CD8-positive, alpha-beta memory T cell (primary cell): Measurements from ENCODE around the gene OR12D1. TPM values are rescaled to one million over a fixed set of nuclear protein-coding genes. Genes with fewer than 3 reads are reported as not detected.

Experiments used
- CTCF ChIA-PET: fragments of 350-600 bp; sonication (Branson Sonifier 250); formaldehyde crosslinking; loops from one replicate; lab custom pipeline; 2021; ENCODE audit warnings: antibody characterized with exemption; lab: Charles Lee
- POLR2A ChIA-PET: fragments of 350-600 bp; sonication (Branson Sonifier 250); formaldehyde crosslinking; loops from one replicate; lab custom pipeline; 2021; ENCODE audit warnings: antibody characterized with exemption; lab: Charles Lee
- DNase-seq, 5 donors: peaks; one replicate each; pipeline versions ENCODE4 v3.0.0 to v3.0.0-alpha.2; 2020 to 2022; ENCODE audit warnings: mixed read lengths in 1 of 5
- H3K27ac ChIP-seq: one replicate; pipeline ENCODE4 v1.7.0; 2013; ENCODE audit warnings: low read depth, mild to moderate bottlenecking, low read length, moderate library complexity
- H3K27me3 ChIP-seq: 2 replicates; pipeline ENCODE4 v1.7.0; 2013; ENCODE audit warnings: low read length, mild to moderate bottlenecking; ENCODE audit not compliant: insufficient read depth, poor library complexity, severe bottlenecking
- H3K36me3 ChIP-seq: 2 replicates; pipeline ENCODE4 v1.7.0; 2013; ENCODE audit warnings: mild to moderate bottlenecking, low read length, moderate library complexity; ENCODE audit not compliant: insufficient read depth
- H3K4me1 ChIP-seq: 2 replicates; pipeline ENCODE4 v1.7.0; 2013; ENCODE audit warnings: mild to moderate bottlenecking, low read length, moderate library complexity; ENCODE audit not compliant: insufficient read depth
- H3K4me3 ChIP-seq: 2 replicates; pipeline ENCODE4 v1.7.0; 2013; ENCODE audit warnings: mild to moderate bottlenecking, low read length
- H3K9me3 ChIP-seq: 2 replicates; pipeline ENCODE4 v1.7.0; 2013; ENCODE audit warnings: mild to moderate bottlenecking, low read length
- H3K27ac Mint-ChIP-seq, 8 donors: one replicate each; pipeline ENCODE4 v1.8.0; 2020 to 2021; ENCODE audit warnings: mixed read lengths in 8 of 8, mild to moderate bottlenecking in 6 of 8, inconsistent platforms in 3 of 8, moderate library complexity in 3 of 8
- H3K27me3 Mint-ChIP-seq, 2 donors: one replicate each; pipeline ENCODE4 v1.8.0; 2020 to 2021; ENCODE audit warnings: mixed read lengths in 2 of 2, mild to moderate bottlenecking in 1 of 2, moderate library complexity in 1 of 2
- H3K36me3 Mint-ChIP-seq, 3 donors: one replicate each; pipeline ENCODE4 v1.8.0; 2020 to 2021; ENCODE audit warnings: mixed read lengths in 3 of 3, inconsistent platforms in 1 of 3, mild to moderate bottlenecking in 1 of 3
- H3K4me1 Mint-ChIP-seq, 3 donors: one replicate each; pipeline ENCODE4 v1.8.0; 2020 to 2021; ENCODE audit warnings: mixed read lengths in 3 of 3, inconsistent platforms in 1 of 3, mild to moderate bottlenecking in 1 of 3
- H3K4me3 Mint-ChIP-seq, 7 donors: one replicate each; pipeline ENCODE4 v1.8.0; 2020 to 2021; ENCODE audit warnings: mixed read lengths in 7 of 7, mild to moderate bottlenecking in 6 of 7, moderate library complexity in 4 of 7, inconsistent platforms in 2 of 7
- H3K9me3 Mint-ChIP-seq, 5 donors: one replicate each; pipeline ENCODE4 v1.8.0; 2020 to 2022; ENCODE audit warnings: mixed read lengths in 5 of 5, mild to moderate bottlenecking in 3 of 5, moderate library complexity in 2 of 5, inconsistent platforms in 1 of 5
- polyA plus RNA-seq: library from polyadenylated mRNA; unstranded; fragments of 300-500 nt; fragmentation: Illumina TruSeq; gene quantifications from one replicate; pipeline ENCODE4 v1.2.3, GENCODE V29; 2021
- total RNA-seq, 2 experiments: library from RNA; stranded (reverse); gene quantifications; one replicate each; pipeline ENCODE4 v1.2.3, GENCODE V29; 2021

Gene OR12D1
- total RNA-seq: not detected
- not detected for polyA plus RNA-seq

DNA sequence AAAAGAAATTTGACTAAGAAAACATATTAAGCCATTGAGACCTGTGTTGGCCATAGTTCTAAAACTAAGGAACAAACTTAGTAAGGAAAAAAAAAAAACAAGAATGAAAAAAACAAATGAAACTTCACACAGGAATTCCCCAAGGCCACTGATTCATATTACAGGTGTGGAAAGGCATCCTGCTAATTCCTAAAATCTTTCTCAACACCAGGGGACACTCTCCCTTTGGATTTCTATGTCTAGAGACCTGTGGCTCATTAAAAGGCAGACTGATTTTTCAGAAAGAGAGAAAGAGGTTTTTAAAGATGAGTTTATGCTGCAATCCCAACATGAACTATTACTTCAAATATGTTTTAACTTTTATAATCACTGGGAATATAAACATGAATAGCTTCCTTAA, at the start of gene OR12D1:
Gene OR12D1 (plus strand): TSS at position 341 of the 400 bp plus-strand sequence.
- DNase-seq: no peak
- no peaks in the 10 kb centered on the region for H3K36me3 Mint-ChIP-seq
- H3K27me3 Mint-ChIP-seq: peaks cover 11 to 75% of the 10 kb centered on the region in 2 donors
- H3K4me3 Mint-ChIP-seq: no peak within 1 kb of the TSS
- no peaks in the 10 kb centered on the region for H3K9me3 ChIP-seq
- no peaks in the 10 kb centered on the region for H3K4me1 Mint-ChIP-seq
- no peaks in the 10 kb centered on the region for H3K36me3 ChIP-seq
- H3K27ac ChIP-seq: no peak within 1 kb of the TSS
- no peaks in the 10 kb centered on the region for H3K4me1 ChIP-seq
- ChIA-PET CTCF (no interaction called here), POLR2A (no interaction called here)
- H3K27ac Mint-ChIP-seq: no peak within 1 kb of the TSS
- peaks cover 0 to 20% (median 8%) of the 10 kb centered on the region in 5 donors for H3K9me3 Mint-ChIP-seq
- no peaks in the 10 kb centered on the region for H3K27me3 ChIP-seq
- H3K4me3 ChIP-seq: no peak within 1 kb of the TSS

DNA sequence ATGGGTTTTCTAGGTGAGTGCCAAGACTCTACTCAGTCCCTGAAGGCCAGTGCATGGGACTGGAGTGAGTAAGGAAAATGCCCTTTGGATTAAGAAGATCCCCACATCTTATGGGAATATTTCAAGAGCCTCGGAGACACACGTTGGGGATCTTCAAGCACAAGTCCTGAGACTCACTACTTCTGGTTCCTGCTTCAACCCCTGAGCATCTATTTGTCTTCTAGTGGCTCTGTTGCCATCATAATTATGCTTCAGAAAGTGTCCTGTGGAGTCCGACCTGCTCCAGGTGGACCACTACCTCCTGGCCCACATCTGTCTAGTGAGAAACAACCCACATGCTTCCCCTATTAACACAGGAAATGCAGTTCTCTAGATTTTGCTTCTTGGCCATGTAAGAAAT, 46.0 kb upstream of the OR12D1 start, which contains the start of gene OR5V1:
Gene OR5V1 (minus strand): TSS at position 101 of the 400 bp plus-strand sequence. CDS start 12,670 bp downstream, outside the sequence.
- no peak within 1 kb of the TSS for H3K27ac ChIP-seq
- DNase-seq: no peak
- no peaks in the 10 kb centered on the region for H3K4me1 Mint-ChIP-seq
- no peak within 1 kb of the TSS for H3K4me3 Mint-ChIP-seq
- POLR2A ChIA-PET: no interaction called here
- H3K27me3 ChIP-seq: no peaks in the 10 kb centered on the region
- no peaks in the 10 kb centered on the region for H3K36me3 Mint-ChIP-seq
- H3K36me3 ChIP-seq: no peaks in the 10 kb centered on the region
- H3K9me3 Mint-ChIP-seq: peaks cover 0 to 2% (median 0%) of the 10 kb centered on the region in 5 donors
- H3K27ac Mint-ChIP-seq: no peak within 1 kb of the TSS
- H3K4me3 ChIP-seq: no peak within 1 kb of the TSS
- H3K9me3 ChIP-seq: no peaks in the 10 kb centered on the region
- no peaks in the 10 kb centered on the region for H3K4me1 ChIP-seq
- H3K27me3 Mint-ChIP-seq: peaks cover 14 to 43% of the 10 kb centered on the region in 2 donors
- CTCF ChIA-PET: no interaction called here

DNA sequence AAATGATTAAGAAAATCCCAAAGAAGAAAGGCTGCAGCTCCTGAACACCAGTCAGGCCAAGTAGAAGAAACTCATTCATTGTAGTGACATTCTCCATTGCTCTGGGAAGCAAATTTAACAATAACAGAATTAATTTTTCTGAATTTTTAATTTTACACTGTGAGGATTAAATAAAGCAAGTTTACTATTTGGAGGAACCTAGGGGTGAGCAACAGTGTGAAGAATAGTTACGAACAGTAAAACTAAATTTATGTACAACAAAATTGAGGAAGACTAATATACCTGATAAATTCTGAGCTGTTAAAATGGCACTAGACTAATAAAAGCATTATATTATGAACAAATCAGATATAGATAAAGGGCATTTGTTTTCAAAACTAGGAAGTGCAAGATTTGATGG, 39.5 kb upstream of the OR12D1 start, which contains the start of gene OR12D3:
Gene OR12D3 (minus strand): TSS at position 101 of the 400 bp plus-strand sequence. CDS start 4 bp downstream, at position 97.
- Mint-ChIP-seq H3K4me3 (no peak within 1 kb of the TSS), H3K4me1 (no peaks in the 10 kb centered on the region), H3K27me3 (peaks cover 21 to 54% of the 10 kb centered on the region in 2 donors), H3K36me3 (no peaks in the 10 kb centered on the region), H3K9me3 (no peaks in the 10 kb centered on the region), H3K27ac (no peak within 1 kb of the TSS)
- Histone ChIP-seq H3K27ac (no peak within 1 kb of the TSS), H3K36me3 (no peaks in the 10 kb centered on the region), H3K4me1 (no peaks in the 10 kb centered on the region), H3K27me3 (peaks cover 3% of the 10 kb centered on the region), H3K4me3 (no peak within 1 kb of the TSS), H3K9me3 (no peaks in the 10 kb centered on the region)
- ChIA-PET CTCF (no interaction called here), POLR2A (no interaction called here)
- no peak for DNase-seq

DNA sequence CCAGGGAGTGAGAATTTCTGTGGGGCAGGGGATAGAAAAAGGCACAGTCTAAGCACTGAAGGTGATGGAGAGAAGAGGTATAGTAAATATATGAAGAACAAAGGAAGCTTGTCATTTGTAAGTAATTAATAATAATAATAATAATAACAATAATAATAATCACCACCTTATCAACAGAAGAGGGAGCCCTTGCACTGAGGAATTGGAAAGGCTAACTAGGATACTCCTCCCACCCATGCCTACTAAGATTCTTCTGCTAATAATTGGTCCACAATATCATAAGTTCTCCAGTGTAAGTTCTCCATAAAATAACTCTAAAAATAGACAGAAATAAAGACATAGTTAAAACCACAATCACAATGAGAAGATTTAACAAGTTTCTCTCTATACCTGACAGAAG, 38.7 kb upstream of the OR12D1 start:
- Mint-ChIP-seq H3K4me3 (no peak overlapping the region), H3K9me3 (no peaks in the 10 kb centered on the region), H3K4me1 (no peaks in the 10 kb centered on the region), H3K27me3 (peaks cover 20 to 47% of the 10 kb centered on the region in 2 donors), H3K36me3 (no peaks in the 10 kb centered on the region), H3K27ac (no peak overlapping the region)
- Histone ChIP-seq H3K36me3 (no peaks in the 10 kb centered on the region), H3K9me3 (no peaks in the 10 kb centered on the region), H3K4me1 (no peaks in the 10 kb centered on the region), H3K27me3 (peaks cover 3% of the 10 kb centered on the region), H3K4me3 (no peak overlapping the region), H3K27ac (no peak overlapping the region)
- CTCF ChIA-PET: no interaction called here
- no peak for DNase-seq
- POLR2A ChIA-PET: no interaction called here

DNA sequence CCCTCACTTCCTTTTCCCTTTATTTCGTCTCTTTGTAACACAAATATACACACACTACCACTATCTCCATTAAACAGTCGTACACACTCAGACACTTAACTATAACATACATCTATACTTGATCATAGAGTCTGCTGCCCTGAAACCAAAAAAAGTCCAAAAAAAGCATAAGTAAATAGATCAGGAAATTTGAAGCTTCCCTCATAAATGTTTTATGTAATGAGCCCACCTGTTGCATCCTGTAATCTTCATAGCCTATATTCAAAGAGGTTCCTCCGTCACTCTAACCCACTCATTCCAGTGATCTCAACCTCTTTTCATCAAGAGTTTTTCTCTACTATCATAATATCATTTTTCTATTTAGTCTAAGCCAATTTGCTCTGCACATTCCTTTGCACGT, 26.2 kb upstream of the OR12D1 start:
- no peaks in the 10 kb centered on the region for H3K36me3 ChIP-seq
- H3K27ac Mint-ChIP-seq: no peak overlapping the region
- no peaks in the 10 kb centered on the region for H3K4me1 ChIP-seq
- H3K27ac ChIP-seq: no peak overlapping the region
- H3K4me3 Mint-ChIP-seq: no peak overlapping the region
- ChIA-PET POLR2A (no interaction called here), CTCF (no interaction called here)
- H3K9me3 ChIP-seq: no peaks in the 10 kb centered on the region
- H3K9me3 Mint-ChIP-seq: peaks cover 0 to 2% (median 0%) of the 10 kb centered on the region in 5 donors
- H3K36me3 Mint-ChIP-seq: peaks cover 0 to 1% (median 0%) of the 10 kb centered on the region in 3 donors
- H3K27me3 Mint-ChIP-seq: peaks cover 16 to 42% of the 10 kb centered on the region in 2 donors
- H3K27me3 ChIP-seq: peaks cover 3% of the 10 kb centered on the region
- no peak overlapping the region for H3K4me3 ChIP-seq
- H3K4me1 Mint-ChIP-seq: no peaks in the 10 kb centered on the region
- no peak for DNase-seq

DNA sequence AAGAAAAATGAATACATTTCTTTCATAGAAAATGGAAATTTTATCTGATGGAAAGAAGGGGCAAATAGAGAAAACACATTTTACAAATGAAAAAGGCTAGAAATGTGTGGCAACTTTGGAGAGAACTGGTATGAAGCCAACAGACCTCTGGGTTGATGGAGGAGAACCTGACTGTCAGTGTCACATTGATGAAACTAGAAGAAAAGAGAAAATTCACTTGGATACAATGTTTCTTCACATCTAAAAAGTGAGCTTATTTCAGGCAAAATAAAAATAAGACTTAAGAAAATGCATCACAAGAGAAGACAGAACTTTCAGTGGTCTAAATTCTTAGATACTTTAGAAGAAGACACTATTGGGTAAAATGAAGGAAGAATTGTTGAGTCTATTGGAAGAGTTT, 19.4 kb upstream of the OR12D1 start, which contains the start of gene OR12D2:
Gene OR12D2 (plus strand): TSS at position 301 of the 400 bp plus-strand sequence. CDS start 1,069 bp downstream, outside the sequence.
- no peak within 1 kb of the TSS for H3K4me3 ChIP-seq
- H3K27me3 ChIP-seq: no peaks in the 10 kb centered on the region
- Mint-ChIP-seq H3K9me3 (peaks cover 0 to 3% (median 0%) of the 10 kb centered on the region in 5 donors), H3K27ac (no peak within 1 kb of the TSS), H3K36me3 (peaks cover 0 to 1% (median 0%) of the 10 kb centered on the region in 3 donors), H3K4me3 (no peak within 1 kb of the TSS), H3K4me1 (no peaks in the 10 kb centered on the region), H3K27me3 (peaks cover 13 to 54% of the 10 kb centered on the region in 2 donors)
- no peaks in the 10 kb centered on the region for H3K9me3 ChIP-seq
- POLR2A ChIA-PET: no interaction called here
- H3K4me1 ChIP-seq: no peaks in the 10 kb centered on the region
- H3K27ac ChIP-seq: no peak within 1 kb of the TSS
- H3K36me3 ChIP-seq: no peaks in the 10 kb centered on the region
- DNase-seq: no peak
- CTCF ChIA-PET: no interaction called here

DNA sequence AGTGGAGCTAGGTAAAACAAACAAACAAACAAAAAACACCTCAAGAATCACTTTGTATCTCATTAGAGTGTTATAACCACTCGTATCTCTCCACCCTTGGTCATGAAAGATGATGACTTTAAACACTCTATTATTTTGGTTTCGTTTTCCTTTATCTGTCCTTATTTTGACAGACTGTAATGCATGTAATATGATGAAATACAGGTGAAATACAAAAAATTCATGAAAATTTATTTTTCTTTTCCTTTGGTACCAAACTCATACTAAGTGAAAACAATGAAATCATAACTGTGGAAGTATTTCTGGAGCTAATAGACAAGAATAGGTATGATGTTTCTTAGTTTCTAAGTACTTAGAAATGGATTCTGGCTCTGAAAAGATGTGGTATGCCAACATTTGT, 15.2 kb upstream of the OR12D1 start:
- no peak overlapping the region for H3K4me3 Mint-ChIP-seq
- Histone ChIP-seq H3K4me3 (no peak overlapping the region), H3K36me3 (no peaks in the 10 kb centered on the region), H3K4me1 (no peaks in the 10 kb centered on the region), H3K9me3 (no peaks in the 10 kb centered on the region), H3K27me3 (no peaks in the 10 kb centered on the region), H3K27ac (no peak overlapping the region)
- H3K9me3 Mint-ChIP-seq: peaks cover 0 to 3% (median 0%) of the 10 kb centered on the region in 5 donors
- CTCF ChIA-PET: no interaction called here
- DNase-seq: no peak
- H3K4me1 Mint-ChIP-seq: no peaks in the 10 kb centered on the region
- H3K27me3 Mint-ChIP-seq: peaks cover 16 to 68% of the 10 kb centered on the region in 2 donors
- POLR2A ChIA-PET: no interaction called here
- H3K27ac Mint-ChIP-seq: no peak overlapping the region
- no peaks in the 10 kb centered on the region for H3K36me3 Mint-ChIP-seq

DNA sequence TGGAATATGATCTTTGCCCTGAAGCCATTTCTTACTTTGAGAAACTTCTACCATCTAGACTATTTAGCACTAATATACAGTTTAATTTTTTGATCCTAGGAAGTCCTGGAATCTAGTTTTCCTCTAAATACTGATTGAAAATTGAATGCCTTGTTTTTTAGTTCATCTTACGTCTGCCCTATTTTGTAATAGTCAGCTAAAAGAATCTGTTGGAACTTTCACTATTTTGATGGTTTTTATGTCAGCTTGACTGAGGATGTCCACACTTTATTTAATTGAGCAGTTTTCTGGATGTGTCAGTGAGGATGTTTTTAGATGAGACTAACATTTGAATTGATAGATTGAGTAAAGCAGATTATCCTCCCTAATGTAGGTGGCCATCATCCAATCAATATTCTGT, 10.9 kb upstream of the OR12D1 start:
- peaks cover 0 to 16% (median 3%) of the 10 kb centered on the region in 5 donors for H3K9me3 Mint-ChIP-seq
- no peaks in the 10 kb centered on the region for H3K4me1 Mint-ChIP-seq
- Histone ChIP-seq H3K4me1 (no peaks in the 10 kb centered on the region), H3K27me3 (no peaks in the 10 kb centered on the region), H3K27ac (no peak overlapping the region), H3K36me3 (no peaks in the 10 kb centered on the region), H3K9me3 (no peaks in the 10 kb centered on the region), H3K4me3 (no peak overlapping the region)
- no peak for DNase-seq
- H3K27me3 Mint-ChIP-seq: peaks cover 19 to 72% of the 10 kb centered on the region in 2 donors
- no peaks in the 10 kb centered on the region for H3K36me3 Mint-ChIP-seq
- H3K27ac Mint-ChIP-seq: no peak overlapping the region
- CTCF ChIA-PET: no interaction called here
- POLR2A ChIA-PET: no interaction called here
- H3K4me3 Mint-ChIP-seq: no peak overlapping the region
